ENCODE results near the gene SHISA5. TPM values are rescaled to one million over a fixed set of nuclear protein-coding genes. Genes with fewer than 3 reads are reported as not detected.

SHISA5 gene
- total and polyA plus RNA-seq, 2 experiments from 2014 or later = 192 to 369 TPM

DNA sequence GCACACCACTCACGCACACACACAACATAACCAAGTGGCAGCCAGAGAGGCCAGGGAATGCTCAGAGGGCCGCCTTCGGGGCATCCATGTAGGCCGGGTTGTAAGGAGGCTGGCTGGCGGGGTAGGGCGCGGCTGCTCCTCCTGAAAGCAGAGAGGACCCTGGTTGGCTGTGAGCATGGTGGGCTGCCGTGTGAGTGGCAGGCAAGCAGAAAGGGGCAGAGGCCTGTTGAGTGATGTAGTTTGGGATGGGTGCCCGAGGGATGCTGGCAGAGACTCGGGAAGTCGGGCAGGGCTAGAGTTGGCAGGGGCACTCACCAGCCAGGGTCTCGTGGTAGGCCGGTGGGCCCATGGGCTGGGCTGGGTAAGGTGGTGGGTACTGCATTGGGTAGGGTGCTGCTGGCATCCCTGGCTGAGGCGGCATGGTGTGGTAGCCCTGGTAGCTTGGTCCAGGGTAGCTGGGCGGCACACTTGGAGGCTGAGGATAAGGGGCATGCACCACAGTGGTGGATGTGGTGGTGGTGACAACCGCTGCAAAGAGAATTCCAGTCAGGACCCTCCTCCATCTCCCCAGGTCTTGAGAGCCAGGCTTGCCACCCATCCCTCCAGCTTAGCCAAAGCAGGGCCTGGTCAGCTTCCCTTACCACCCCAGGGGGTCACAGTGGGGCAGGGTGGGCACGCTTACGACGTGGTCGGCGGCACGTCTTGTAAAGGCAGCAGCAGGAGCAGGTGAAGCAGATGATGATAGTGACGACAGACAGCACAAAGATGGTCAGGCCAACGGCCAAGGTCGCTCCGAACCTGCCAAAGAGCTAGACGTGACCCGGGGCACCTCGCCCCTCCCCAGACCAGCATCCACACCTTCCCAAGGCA lies 34.7 kb downstream of the SHISA5 start:
- Histone ChIP-seq H3K36me3 (replicated peaks; ENCODE audit: insufficient read depth, low read depth) (no peaks in the 10 kb centered on the region), H3K9me2 (replicated peaks; ENCODE audit: insufficient read depth) (no peaks in the 10 kb centered on the region), H4K20me1 (ENCODE audit: insufficient read depth, poor library complexity, severe bottlenecking) (no peaks in the 10 kb centered on the region), H3K4me2 (no peak overlapping the region), H3K27ac (no peak overlapping the region), H3K9me3 (ENCODE audit: low read depth) (no peaks in the 10 kb centered on the region), H2AFZ (no peak overlapping the region), H3K79me2 (peaks cover 47% of the 10 kb centered on the region), H3K4me1 (ENCODE audit: insufficient read depth) (peaks cover 50% of the 10 kb centered on the region), H3K27me3 (no peaks in the 10 kb centered on the region), H3K4me3 (no peak overlapping the region)
- no peak for DNase-seq (ENCODE audit: low spot score)
- TF ChIP-seq, protein P1, sequence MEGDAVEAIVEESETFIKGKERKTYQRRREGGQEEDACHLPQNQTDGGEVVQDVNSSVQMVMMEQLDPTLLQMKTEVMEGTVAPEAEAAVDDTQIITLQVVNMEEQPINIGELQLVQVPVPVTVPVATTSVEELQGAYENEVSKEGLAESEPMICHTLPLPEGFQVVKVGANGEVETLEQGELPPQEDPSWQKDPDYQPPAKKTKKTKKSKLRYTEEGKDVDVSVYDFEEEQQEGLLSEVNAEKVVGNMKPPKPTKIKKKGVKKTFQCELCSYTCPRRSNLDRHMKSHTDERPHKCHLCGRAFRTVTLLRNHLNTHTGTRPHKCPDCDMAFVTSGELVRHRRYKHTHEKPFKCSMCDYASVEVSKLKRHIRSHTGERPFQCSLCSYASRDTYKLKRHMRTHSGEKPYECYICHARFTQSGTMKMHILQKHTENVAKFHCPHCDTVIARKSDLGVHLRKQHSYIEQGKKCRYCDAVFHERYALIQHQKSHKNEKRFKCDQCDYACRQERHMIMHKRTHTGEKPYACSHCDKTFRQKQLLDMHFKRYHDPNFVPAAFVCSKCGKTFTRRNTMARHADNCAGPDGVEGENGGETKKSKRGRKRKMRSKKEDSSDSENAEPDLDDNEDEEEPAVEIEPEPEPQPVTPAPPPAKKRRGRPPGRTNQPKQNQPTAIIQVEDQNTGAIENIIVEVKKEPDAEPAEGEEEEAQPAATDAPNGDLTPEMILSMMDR (IDR thresholded peaks at IDR 0.05; ENCODE audit: poor library complexity) = no peak
- 97% methylated on average over 27 of the region's 29 CpGs for WGBS (ENCODE audit: low lambda C conversion rate, missing lambda C conversion rate)

GRCh38 chr3:48468329-48468731 lies 35.6 kb downstream of the SHISA5 start:
- Histone ChIP-seq H3K9me2 (replicated peaks; ENCODE audit: insufficient read depth) (no peaks in the 10 kb centered on the region), H4K20me1 (ENCODE audit: insufficient read depth, poor library complexity, severe bottlenecking) (no peaks in the 10 kb centered on the region), H3K27me3 (no peaks in the 10 kb centered on the region), H3K27ac (peak overlapping the region; percentile 34), H2AFZ (no peak overlapping the region), H3K4me1 (ENCODE audit: insufficient read depth) (peaks cover 40% of the 10 kb centered on the region), H3K79me2 (peaks cover 47% of the 10 kb centered on the region), H3K36me3 (replicated peaks; ENCODE audit: insufficient read depth, low read depth) (no peaks in the 10 kb centered on the region), H3K4me2 (no peak overlapping the region), H3K4me3 (no peak overlapping the region), H3K9me3 (ENCODE audit: low read depth) (no peaks in the 10 kb centered on the region)
- DNase-seq (ENCODE audit: low spot score) = no peak
- WGBS (ENCODE audit: low lambda C conversion rate, missing lambda C conversion rate) = 94% methylated on average over 8 of the region's 8 CpGs
- TF ChIP-seq EZH2 (IDR thresholded peaks at IDR 0.05; ENCODE audit: borderline replicate concordance) = no peak
- TF ChIP-seq, protein P1 (IDR thresholded peaks at IDR 0.05; ENCODE audit: poor library complexity) = no peak
- TF ChIP-seq EZH2phosphoT487 (IDR thresholded peaks at IDR 0.05; ENCODE audit: low read depth, severe bottlenecking, unreplicated experiment) = no peak

- Histone ChIP-seq H3K4me1 (ENCODE audit: insufficient read depth) (peaks cover 39% of the 10 kb centered on the region), H3K79me2 (peaks cover 47% of the 10 kb centered on the region), H3K4me3 (no peak overlapping the region)
Measured at GRCh38 chr3:48467473-48468267, 36.3 kb downstream of the SHISA5 start.

More at GRCh38 chr3:48467473-48468267, 36.3 kb downstream of the SHISA5 start:
- no peak for TF ChIP-seq EZH2phosphoT487 (IDR thresholded peaks at IDR 0.05; ENCODE audit: low read depth, severe bottlenecking, unreplicated experiment)
- TF ChIP-seq, protein P1 (IDR thresholded peaks at IDR 0.05; ENCODE audit: poor library complexity) = no peak
- no peak for TF ChIP-seq EZH2 (IDR thresholded peaks at IDR 0.05; ENCODE audit: borderline replicate concordance)
- 90% methylated on average over 7 of the region's 7 CpGs for WGBS (ENCODE audit: low lambda C conversion rate, missing lambda C conversion rate)
- no peaks in the 10 kb centered on the region for H3K36me3 ChIP-seq (replicated peaks; ENCODE audit: insufficient read depth, low read depth)
- no peaks in the 10 kb centered on the region for H3K9me2 ChIP-seq (replicated peaks; ENCODE audit: insufficient read depth)
- DNase-seq (ENCODE audit: low spot score) = no peak
- H2AFZ ChIP-seq = no peak overlapping the region
- no peaks in the 10 kb centered on the region for H3K27me3 ChIP-seq
- H3K4me2 ChIP-seq = no peak overlapping the region
- H4K20me1 ChIP-seq (ENCODE audit: insufficient read depth, poor library complexity, severe bottlenecking) = no peaks in the 10 kb centered on the region
- H3K9me3 ChIP-seq (ENCODE audit: low read depth) = no peaks in the 10 kb centered on the region
- H3K27ac ChIP-seq = peak overlapping the region; percentile 99
